Measurements from ENCODE around the gene FCHO2. TPM values are rescaled to one million over a fixed set of nuclear protein-coding genes. Genes with fewer than 3 reads are reported as not detected.
"Not testable (repeated sequence)": the region's sequence is repeated elsewhere in the genome, so short reads cannot be mapped to it uniquely, and the experiment has no call there.

Gene FCHO2
- total RNA-seq, 1 donor from 2014 or later: 32.4 TPM

- peak; percentile 73 for DNase-seq
These were observed 691 bp downstream of the FCHO2 start for GRCh38 chr5:72956324-72957140.

GRCh38 chr5:72957337-72957736 lies 1.5 kb downstream of the FCHO2 start:
- DNase-seq: no peak

- no peak for DNase-seq
These were observed 3.4 kb downstream of the FCHO2 start for GRCh38 chr5:72959257-72959656.

GRCh38 chr5:72974481-72974880 lies 18.6 kb downstream of the FCHO2 start:
- not testable (repeated sequence) for DNase-seq

- DNase-seq: not testable (repeated sequence)
These were observed 21.0 kb downstream of the FCHO2 start for GRCh38 chr5:72976810-72977209.

- no peak for DNase-seq
These were observed 29.9 kb downstream of the FCHO2 start for GRCh38 chr5:72985719-72986118.

GRCh38 chr5:72988769-72989168 lies 32.9 kb downstream of the FCHO2 start:
- DNase-seq: no peak

GRCh38 chr5:72991394-72991793 lies 35.6 kb downstream of the FCHO2 start:
- DNase-seq: no peak

GRCh38 chr5:72994578-72994977 lies 38.7 kb downstream of the FCHO2 start:
- DNase-seq: no peak

GRCh38 chr5:72996632-72997031 lies 40.8 kb downstream of the FCHO2 start:
- DNase-seq: no peak

GRCh38 chr5:72999916-73000315 lies 44.1 kb downstream of the FCHO2 start:
- DNase-seq: no peak

- DNase-seq: no peak
These were observed 50.0 kb downstream of the FCHO2 start for GRCh38 chr5:73005886-73006285.

GRCh38 chr5:73007051-73007450 lies 51.2 kb downstream of the FCHO2 start:
- no peak for DNase-seq

- no peak for DNase-seq
These were observed 53.0 kb downstream of the FCHO2 start for GRCh38 chr5:73008831-73009230.

GRCh38 chr5:73011612-73012011 lies 55.8 kb downstream of the FCHO2 start:
- not testable (repeated sequence) for DNase-seq

- no peak for DNase-seq
These were observed 63.1 kb downstream of the FCHO2 start for GRCh38 chr5:73018892-73019291.

- DNase-seq: no peak
These were observed 63.9 kb downstream of the FCHO2 start for GRCh38 chr5:73019766-73020165.

GRCh38 chr5:73022471-73023169 lies 66.8 kb downstream of the FCHO2 start:
- DNase-seq: no peak

GRCh38 chr5:73024946-73025544 lies 69.2 kb downstream of the FCHO2 start:
- not testable (repeated sequence) for DNase-seq

GRCh38 chr5:73027361-73027760 lies 71.5 kb downstream of the FCHO2 start:
- no peak for DNase-seq

GRCh38 chr5:73027816-73028215 lies 72.0 kb downstream of the FCHO2 start:
- DNase-seq: no peak

GRCh38 chr5:73028991-73029595 lies 73.3 kb downstream of the FCHO2 start:
- no peak for DNase-seq

- DNase-seq: no peak
These were observed 74.7 kb downstream of the FCHO2 start for GRCh38 chr5:73030531-73030930.
